Small intestine (tissue), 7 donors: ENCODE data around the gene MXRA8. TPM values are rescaled to one million over a fixed set of nuclear protein-coding genes. Genes with fewer than 3 reads are reported as not detected.
A peak's percentile ranks its signal among the peaks of the same experiment; 100 is the strongest.

Source experiments
- DNase-seq, 2 donors: peaks; one replicate each; pipeline versions ENCODE4 v3.0.0 to v3.0.0-alpha.2; 2013
- FAIRE-seq: peaks from 2 replicates; lab custom pipeline; 2012; peaks lifted over from hg19 to GRCh38; lab: Jason Lieb, UNC
- H3K27ac ChIP-seq, 3 donors: one replicate each; pipeline ENCODE4 v1.5.1; 2013; ENCODE audit warnings: low read length in 2 of 3, mild to moderate bottlenecking in 2 of 3, control low read depth in 1 of 3, inconsistent platforms in 1 of 3, low read depth in 1 of 3, moderate library complexity in 1 of 3
- H3K27me3 ChIP-seq, 3 donors: one replicate each; pipeline ENCODE4 v1.6.1; 2013; ENCODE audit warnings: low read length in 3 of 3, inconsistent platforms in 1 of 3; ENCODE audit not compliant: control insufficient read depth in 3 of 3, insufficient read depth in 3 of 3
- H3K36me3 ChIP-seq, 3 donors: one replicate each; pipeline ENCODE4 v1.6.1; 2013; ENCODE audit warnings: low read length in 3 of 3, inconsistent platforms in 1 of 3, low read depth in 1 of 3, mild to moderate bottlenecking in 1 of 3, moderate library complexity in 1 of 3; ENCODE audit not compliant: control insufficient read depth in 3 of 3, insufficient read depth in 2 of 3
- H3K4me1 ChIP-seq, 3 donors: one replicate each; pipeline ENCODE4 v1.6.1; 2013; ENCODE audit warnings: low read length in 2 of 3, inconsistent platforms in 1 of 3, low read depth in 1 of 3, mild to moderate bottlenecking in 1 of 3, moderate library complexity in 1 of 3; ENCODE audit not compliant: control insufficient read depth in 3 of 3, insufficient read depth in 2 of 3
- H3K4me3 ChIP-seq, 3 donors: one replicate each; pipeline ENCODE4 v1.5.1; 2013; ENCODE audit warnings: low read length in 3 of 3, control low read depth in 1 of 3, inconsistent platforms in 1 of 3, low read depth in 1 of 3, mild to moderate bottlenecking in 1 of 3, moderate library complexity in 1 of 3
- H3K9me3 ChIP-seq, 2 donors: one replicate each; pipeline ENCODE4 v1.6.1; 2013; ENCODE audit warnings: low read depth in 1 of 2, low read length in 1 of 2; ENCODE audit not compliant: control insufficient read depth in 2 of 2, insufficient read depth in 1 of 2
- WGBS, 3 donors: extraction: QIAGEN DNeasy Blood & Tissue Kit; methylation state at CpG; one replicate each; pipeline ENCODE4 v1.1.7; 2013; 5-methylcytosine and 5-hydroxymethylcytosine counted together
- polyA plus RNA-seq, 4 donors: library from polyadenylated mRNA; stranded (reverse) in 3 of 4; unstranded in 1 of 4; fragments of 200-250 nt in 3 of 4; fragments of 120-200 nt in 1 of 4; gene quantifications; one replicate each; pipeline versions ENCODE4 v1.2.1 to v1.2.3, GENCODE V29; 2013
- donor health status: healthy with polysubstance abuse.
- donor health status: control.
- donor health status: control.
- donor health status: Bipolar disorder and iron deficiency.
- donor health status: healthy.

MXRA8 gene
- polyA plus RNA-seq, 4 donors = 2.7 to 538 (median 14.7) TPM

DNA sequence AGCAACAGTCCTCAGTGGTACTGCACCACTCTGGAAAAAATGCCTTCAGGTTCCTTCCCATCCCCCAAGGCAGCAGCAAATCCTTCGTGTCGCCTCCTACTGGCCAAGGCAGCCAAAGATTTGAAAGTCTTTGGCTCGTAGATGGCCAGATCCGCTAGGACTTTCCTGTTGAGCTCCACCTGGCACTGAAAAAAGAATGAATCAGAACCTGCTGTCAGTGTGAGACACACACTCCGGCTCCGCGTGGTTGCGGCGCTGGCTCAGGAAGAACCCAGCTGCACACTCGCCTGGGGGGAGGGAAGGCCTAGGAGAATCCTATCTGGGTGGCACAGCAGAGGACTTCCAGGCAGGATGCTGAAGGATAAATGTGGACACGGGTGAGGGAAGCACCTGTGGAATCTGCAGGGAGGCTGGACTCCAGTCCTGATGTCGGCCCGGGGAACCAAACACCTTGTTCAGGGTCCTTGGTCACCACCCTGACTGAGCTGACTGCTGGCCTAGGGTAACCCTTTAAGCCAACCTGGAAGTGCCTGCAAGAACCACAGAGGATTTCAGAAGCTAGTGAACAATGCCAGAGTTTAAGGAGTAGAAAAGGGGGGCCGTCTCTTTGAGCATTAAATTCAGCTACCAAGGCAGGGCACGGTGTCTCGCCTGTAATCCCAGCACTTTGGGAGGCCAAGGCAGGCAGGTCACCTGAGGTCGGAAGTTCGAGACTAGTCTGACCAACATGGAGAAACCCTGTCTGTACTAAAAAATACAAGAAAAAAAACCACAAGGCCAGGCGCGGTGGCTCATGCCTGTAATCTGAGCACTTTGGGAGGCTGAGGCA is 43.9 kb upstream of the MXRA8 start:
- Histone ChIP-seq H3K4me3 (no peak overlapping the region), H3K27me3 (no peaks in the 10 kb centered on the region), H3K36me3 (peaks cover 3 to 75% (median 5%) of the 10 kb centered on the region in 3 donors), H3K4me1 (peaks cover 6 to 36% (median 10%) of the 10 kb centered on the region in 3 donors), H3K9me3 (no peaks in the 10 kb centered on the region), H3K27ac (no peak overlapping the region)
- FAIRE-seq (no peak), DNase-seq (peak; percentile 54 to 62)
- 75 to 79% (median 77%) methylated on average over 20 of the region's 20 CpGs for WGBS, 3 donors

DNA sequence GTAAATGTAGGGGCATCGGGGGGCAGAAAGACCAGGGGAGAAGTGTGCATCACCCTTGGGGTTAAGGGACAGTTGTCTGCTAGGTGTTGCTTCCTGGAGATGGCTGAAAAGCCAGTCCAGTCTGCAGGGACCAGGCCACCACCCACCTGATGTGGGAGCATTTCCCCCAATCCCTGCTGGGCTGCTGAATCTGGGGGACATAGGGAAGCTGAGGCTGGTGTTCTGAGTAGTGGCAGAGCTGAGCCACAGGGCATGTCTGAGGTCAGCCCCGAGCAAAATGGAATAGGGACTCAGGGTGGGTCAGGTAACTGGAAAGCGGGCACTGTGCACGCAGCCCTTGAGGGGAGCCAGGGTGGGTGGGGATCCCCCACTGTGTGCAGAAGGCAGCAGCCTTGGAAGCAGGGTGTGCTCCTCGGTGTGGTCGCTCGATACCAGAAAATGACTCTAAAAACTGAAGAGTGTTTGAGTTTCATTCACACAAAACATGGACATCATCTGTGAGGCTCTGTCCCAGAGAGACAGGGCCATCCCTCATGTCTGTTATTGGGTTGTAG is 43.2 kb upstream of the MXRA8 start:
- FAIRE-seq (no peak), DNase-seq (no peak)
- Histone ChIP-seq H3K4me1 (peaks cover 6 to 36% (median 10%) of the 10 kb centered on the region in 3 donors), H3K36me3 (peaks cover 3 to 79% (median 5%) of the 10 kb centered on the region in 3 donors), H3K9me3 (no peaks in the 10 kb centered on the region), H3K4me3 (peak overlapping the region in 1 of 3 donors; percentile 11), H3K27me3 (no peaks in the 10 kb centered on the region), H3K27ac (peak overlapping the region in 1 of 3 donors; percentile 75)
- WGBS, 3 donors = 86 to 89% (median 88%) methylated on average over 7 of the region's 7 CpGs

DNA sequence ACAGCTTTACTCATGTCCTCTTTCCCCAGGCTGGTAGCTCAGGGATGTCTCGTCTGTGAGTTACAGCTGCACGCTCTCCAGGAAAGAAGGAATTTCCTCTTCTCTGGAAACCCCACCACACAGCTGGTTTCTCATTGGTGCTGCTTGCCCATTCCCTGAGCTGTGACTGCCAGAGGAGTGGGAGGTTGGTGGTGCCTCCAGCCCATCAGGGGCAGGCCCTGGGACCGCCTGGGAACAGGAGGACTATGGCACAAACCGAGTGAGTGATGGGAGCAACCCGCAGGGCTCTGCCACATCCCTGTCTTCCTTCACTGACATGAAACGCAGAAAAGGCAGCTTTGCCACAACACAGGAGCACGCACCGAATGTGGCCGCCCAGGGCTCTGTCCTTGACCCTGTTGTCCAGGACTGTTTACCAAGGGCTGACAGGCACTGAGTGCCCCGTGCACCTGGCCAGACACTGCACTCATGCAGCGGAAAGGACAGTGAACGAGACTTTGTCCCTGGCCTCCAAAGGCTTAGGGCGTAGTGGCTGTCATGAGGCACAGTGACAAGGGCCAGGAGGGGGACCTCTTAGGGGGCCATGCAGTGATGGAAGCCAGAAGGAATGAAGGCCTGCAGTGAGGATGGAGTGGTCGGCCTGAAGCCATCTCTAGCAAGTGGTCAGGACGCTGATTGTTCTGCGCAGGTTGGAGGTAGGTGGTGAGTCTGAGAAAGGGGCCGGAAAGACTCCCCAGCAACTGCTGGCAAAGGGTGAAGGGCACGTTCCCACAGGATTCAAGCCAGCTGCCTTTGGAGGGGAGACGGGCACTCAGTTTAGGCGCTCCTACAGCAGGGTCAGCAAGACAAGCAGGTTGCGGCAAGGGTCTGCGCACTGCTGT is 42.5 kb upstream of the MXRA8 start:
- Histone ChIP-seq H3K27me3 (no peaks in the 10 kb centered on the region), H3K4me3 (peak overlapping the region in 2 of 3 donors; percentile 82 to 99), H3K27ac (peak overlapping the region in 2 of 3 donors; percentile 75 to 90), H3K4me1 (peaks cover 0 to 31% (median 7%) of the 10 kb centered on the region in 3 donors), H3K36me3 (peaks cover 3 to 78% (median 5%) of the 10 kb centered on the region in 3 donors), H3K9me3 (no peaks in the 10 kb centered on the region)
- FAIRE-seq (no peak), DNase-seq (peak in 1 of 2 donors; percentile 57)
- 77 to 80% (median 79%) methylated on average over 22 of the region's 22 CpGs for WGBS, 3 donors

DNA sequence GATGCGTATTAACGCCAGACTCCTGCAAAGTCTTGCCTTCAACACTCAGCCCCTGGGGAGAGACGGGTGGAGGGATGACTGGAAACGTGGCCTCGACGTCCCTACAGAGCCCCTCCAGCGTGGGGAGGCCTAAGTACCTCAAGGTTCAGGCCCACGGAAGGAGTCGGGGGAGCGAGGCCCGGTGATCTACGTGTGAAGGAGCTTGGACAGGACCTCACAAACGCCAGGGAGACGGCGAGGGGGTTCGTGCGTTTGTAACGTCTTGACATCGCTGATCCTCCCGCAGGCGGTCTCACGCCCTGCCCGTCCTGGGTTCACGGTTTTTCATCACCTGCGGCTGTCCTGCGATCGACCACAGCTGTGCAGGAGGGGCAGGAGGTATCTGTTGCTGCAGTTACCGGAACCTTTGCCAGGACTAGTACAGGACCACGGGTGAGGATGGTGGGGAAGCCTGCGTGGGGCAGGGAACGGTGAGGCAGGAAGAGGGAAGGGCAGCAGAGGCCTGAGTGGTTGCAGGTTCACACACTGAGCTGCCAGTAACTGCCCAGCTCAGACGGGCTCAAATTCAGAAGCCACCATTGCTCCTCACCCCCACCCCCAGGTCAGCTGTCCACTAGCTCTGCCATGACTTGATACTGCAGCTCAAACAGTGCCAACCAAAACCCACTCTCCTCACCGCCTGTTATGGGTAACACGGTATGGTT is 41.7 kb upstream of the MXRA8 start:
- H3K27ac ChIP-seq = peak overlapping the region; percentile 71 to 90 (median 75)
- no peaks in the 10 kb centered on the region for H3K27me3 ChIP-seq
- peaks cover 0 to 25% (median 7%) of the 10 kb centered on the region in 3 donors for H3K4me1 ChIP-seq
- no peaks in the 10 kb centered on the region for H3K9me3 ChIP-seq
- FAIRE-seq (no peak), DNase-seq (peak; percentile 13)
- peaks cover 9 to 79% (median 9%) of the 10 kb centered on the region in 3 donors for H3K36me3 ChIP-seq
- 3 to 5% (median 4%) methylated on average over 34 of the region's 34 CpGs for whole genome bisulfite sequencing, 3 donors
- H3K4me3 ChIP-seq = peak overlapping the region; percentile 82 to 99 (median 89)

DNA sequence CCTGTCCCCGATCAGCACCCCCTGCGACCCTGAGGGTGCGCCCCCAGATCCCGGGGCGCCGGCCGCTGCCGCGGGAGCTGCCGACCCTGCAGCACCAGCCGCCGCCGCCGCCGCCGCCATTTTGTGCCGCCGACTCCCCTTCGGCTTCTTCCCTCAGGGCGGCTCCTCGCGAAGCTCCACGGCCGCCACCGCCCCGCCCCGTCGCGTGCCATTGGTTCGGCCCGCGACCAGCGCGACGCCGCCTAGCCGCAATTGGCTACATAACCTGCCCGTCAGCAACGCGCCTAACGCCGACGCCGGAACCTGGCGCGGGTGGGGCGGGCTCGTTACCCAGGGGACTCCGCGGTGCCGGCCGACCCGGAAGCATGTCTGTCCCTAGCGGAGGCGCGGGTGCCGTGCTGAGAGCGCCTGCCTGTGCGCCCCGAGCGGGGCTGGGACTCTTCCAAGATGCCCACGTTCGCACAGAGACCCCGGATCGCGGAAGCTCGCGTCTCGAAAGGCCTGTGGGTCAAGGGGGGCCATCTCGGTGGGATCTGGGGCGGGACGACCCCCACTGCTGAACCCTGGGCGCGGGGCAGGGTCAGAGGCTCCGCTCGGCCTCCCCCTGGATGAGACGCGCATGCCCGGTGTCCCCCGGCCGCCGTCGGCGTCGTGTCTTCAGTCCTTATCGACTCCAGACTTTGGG is 41.0 kb upstream of the MXRA8 start, which contains the start of gene CCNL2:
TSS of gene CCNL2 (minus strand) at position 149 of the 685 bp plus-strand sequence. CDS start at position 120, 29 bp downstream.
- DNase-seq = peak; percentile 98 to 100
- WGBS, 3 donors = 0 to 1% (median 0%) methylated on average over 61 to 86 of the region's 86 CpGs
- no peak for FAIRE-seq
- no peaks in the 10 kb centered on the region for H3K9me3 ChIP-seq
- peaks cover 9 to 78% (median 11%) of the 10 kb centered on the region in 3 donors for H3K36me3 ChIP-seq
- H3K4me3 ChIP-seq = peak within 1 kb of the TSS; percentile 82 to 99 (median 98)
- peak within 1 kb of the TSS; percentile 71 to 90 (median 75) for H3K27ac ChIP-seq
- H3K4me1 ChIP-seq = peaks cover 0 to 25% (median 7%) of the 10 kb centered on the region in 3 donors
- H3K27me3 ChIP-seq = no peaks in the 10 kb centered on the region

DNA sequence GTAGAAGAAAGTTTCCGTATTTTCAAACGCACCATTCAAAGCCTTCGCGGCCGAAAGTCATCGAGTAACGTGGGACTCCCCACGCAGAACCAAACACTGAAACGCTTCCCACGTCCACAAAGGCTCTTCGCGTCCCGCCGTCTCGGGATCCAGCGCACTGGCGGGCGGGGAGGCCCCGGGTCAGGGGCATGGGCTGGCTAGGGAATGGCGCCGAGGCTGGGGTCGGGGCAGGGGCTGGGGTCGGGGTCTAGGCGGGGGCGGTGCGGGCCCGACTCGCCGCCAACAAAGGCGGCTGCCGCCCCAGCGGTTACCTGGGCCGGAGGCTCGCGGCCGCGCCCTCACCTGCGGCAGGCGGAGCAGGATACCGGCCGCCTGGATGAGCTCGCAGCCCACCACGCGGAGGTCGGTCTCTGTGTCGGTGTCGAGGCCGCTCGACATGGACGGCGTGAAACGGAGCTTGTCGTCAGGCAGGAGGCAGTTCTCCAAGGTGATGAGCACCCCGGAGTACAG is 40.4 kb upstream of the MXRA8 start:
- Histone ChIP-seq H3K27me3 (no peaks in the 10 kb centered on the region), H3K4me3 (peak overlapping the region; percentile 82 to 99 (median 98)), H3K36me3 (peaks cover 7 to 78% (median 11%) of the 10 kb centered on the region in 3 donors), H3K9me3 (no peaks in the 10 kb centered on the region), H3K4me1 (peaks cover 0 to 25% (median 7%) of the 10 kb centered on the region in 3 donors), H3K27ac (peak overlapping the region; percentile 54 to 86 (median 72))
- no peak for FAIRE-seq
- DNase-seq = peak in 1 of 2 donors; percentile 43
- WGBS, 3 donors = 0% methylated on average over 41 to 54 of the region's 54 CpGs
